DOHH2 (cell line): ENCODE measurements around the gene ZNF580.

ENCODE experiments used
- EZH2phosphoT487 ChIP-seq: fragments of 200-600 bp; sonication (generic); IDR thresholded peaks from 2 replicates; pipeline ENCODE4 v1.6.1; 2017; ENCODE audit warnings: borderline replicate concordance, mild to moderate bottlenecking, antibody characterized with exemption, low read length, moderate library complexity, mixed read lengths
- TF ChIP-seq, protein P1 (sequence below): fragments of 200-600 bp; sonication (generic); IDR thresholded peaks from one replicate; pipeline ENCODE4 v1.5.1; 2014; ENCODE audit warnings: antibody characterized with exemption, mild to moderate bottlenecking, low read depth, low read length; ENCODE audit not compliant: poor library complexity, severe bottlenecking

DNA sequence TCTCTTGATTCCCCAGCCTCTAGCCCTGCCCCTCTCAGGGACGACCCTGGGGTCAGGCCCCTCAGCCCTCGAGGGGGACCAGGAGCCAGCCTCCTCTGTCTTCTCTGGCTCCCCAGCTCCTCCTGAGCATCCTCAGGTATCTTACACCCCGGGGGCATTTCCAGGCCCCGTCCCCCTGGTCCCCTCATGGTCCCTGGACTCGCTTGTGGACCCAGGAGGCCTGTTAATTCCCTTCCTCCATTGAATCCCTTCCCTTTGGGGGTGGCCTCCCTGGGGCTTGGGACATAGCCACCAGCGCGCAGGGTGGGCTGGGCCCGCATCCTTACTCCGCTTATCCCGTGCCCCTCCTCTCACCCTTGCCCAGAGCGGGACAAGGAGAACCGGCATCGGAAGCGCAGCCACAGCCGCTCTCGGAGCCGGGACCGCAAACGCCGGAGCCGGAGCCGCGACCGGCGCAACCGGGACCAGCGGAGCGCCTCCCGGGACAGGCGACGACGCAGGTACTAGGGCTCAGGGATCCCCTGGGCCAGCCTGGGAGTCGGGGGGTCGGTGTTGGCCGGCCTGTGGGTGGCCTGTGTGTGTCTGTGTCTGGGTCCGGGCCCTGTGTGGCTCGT lies 18.2 kb downstream of the ZNF580 start:
- TF ChIP-seq, protein P1, sequence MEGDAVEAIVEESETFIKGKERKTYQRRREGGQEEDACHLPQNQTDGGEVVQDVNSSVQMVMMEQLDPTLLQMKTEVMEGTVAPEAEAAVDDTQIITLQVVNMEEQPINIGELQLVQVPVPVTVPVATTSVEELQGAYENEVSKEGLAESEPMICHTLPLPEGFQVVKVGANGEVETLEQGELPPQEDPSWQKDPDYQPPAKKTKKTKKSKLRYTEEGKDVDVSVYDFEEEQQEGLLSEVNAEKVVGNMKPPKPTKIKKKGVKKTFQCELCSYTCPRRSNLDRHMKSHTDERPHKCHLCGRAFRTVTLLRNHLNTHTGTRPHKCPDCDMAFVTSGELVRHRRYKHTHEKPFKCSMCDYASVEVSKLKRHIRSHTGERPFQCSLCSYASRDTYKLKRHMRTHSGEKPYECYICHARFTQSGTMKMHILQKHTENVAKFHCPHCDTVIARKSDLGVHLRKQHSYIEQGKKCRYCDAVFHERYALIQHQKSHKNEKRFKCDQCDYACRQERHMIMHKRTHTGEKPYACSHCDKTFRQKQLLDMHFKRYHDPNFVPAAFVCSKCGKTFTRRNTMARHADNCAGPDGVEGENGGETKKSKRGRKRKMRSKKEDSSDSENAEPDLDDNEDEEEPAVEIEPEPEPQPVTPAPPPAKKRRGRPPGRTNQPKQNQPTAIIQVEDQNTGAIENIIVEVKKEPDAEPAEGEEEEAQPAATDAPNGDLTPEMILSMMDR = no peak
- no peak for TF ChIP-seq EZH2phosphoT487
